Hepatocyte (in vitro differentiated cells): Measurements from ENCODE around the gene PREPL.

Experiments used
- EZH2 ChIP-seq: fragments of 200-600 bp; sonication (generic); IDR thresholded peaks from 2 replicates; pipeline ENCODE4 v1.6.1; 2016; ENCODE audit warnings: antibody characterized with exemption, mild to moderate bottlenecking, borderline replicate concordance
- TF ChIP-seq, protein P1 (sequence below): fragments of 200-600 bp; sonication (generic); IDR thresholded peaks from 2 replicates; pipeline ENCODE4 v1.5.1; 2016; ENCODE audit warnings: antibody characterized with exemption, mild to moderate bottlenecking; ENCODE audit not compliant: poor library complexity

DNA sequence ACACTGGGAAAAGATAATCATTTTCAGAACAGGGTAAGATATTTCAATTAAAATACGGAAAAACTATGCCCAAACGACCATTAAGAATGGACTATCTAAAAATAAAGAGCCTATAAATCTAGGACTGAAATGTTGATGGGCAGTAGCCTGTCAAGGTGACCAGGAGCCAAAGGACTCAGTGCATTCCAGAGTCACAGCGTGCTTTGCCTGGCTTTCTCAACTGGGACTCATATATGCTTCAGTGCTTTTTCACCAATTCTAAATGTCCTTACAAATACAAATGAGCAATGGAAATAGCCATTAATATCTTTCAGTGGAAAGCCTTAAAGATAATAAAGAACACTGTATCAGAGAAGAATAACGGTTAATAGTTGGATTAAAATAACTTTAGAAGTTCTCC is 35.4 kb downstream of the PREPL start:
- TF ChIP-seq, protein P1, sequence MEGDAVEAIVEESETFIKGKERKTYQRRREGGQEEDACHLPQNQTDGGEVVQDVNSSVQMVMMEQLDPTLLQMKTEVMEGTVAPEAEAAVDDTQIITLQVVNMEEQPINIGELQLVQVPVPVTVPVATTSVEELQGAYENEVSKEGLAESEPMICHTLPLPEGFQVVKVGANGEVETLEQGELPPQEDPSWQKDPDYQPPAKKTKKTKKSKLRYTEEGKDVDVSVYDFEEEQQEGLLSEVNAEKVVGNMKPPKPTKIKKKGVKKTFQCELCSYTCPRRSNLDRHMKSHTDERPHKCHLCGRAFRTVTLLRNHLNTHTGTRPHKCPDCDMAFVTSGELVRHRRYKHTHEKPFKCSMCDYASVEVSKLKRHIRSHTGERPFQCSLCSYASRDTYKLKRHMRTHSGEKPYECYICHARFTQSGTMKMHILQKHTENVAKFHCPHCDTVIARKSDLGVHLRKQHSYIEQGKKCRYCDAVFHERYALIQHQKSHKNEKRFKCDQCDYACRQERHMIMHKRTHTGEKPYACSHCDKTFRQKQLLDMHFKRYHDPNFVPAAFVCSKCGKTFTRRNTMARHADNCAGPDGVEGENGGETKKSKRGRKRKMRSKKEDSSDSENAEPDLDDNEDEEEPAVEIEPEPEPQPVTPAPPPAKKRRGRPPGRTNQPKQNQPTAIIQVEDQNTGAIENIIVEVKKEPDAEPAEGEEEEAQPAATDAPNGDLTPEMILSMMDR = no peak
- TF ChIP-seq EZH2 = no peak
